IMR-90 (cell line): Measurements from ENCODE around the gene KTN1.

Experiments used
- BHLHE40 ChIP-seq: fragments of 150-350 bp; IDR thresholded peaks from 2 replicates; pipeline ENCODE4 v1.6.1; 2016; ENCODE audit warnings: mild to moderate bottlenecking, low read depth, low read length
- CEBPB ChIP-seq: IDR thresholded peaks from 2 replicates; pipeline ENCODE4 v1.6.1; 2012; ENCODE audit warnings: low read depth, low read length, improper control_type of control experiment
- CHD1 ChIP-seq: IDR thresholded peaks from 2 replicates; pipeline ENCODE4 v1.6.1; 2012; ENCODE audit warnings: low read depth, low read length, improper control_type of control experiment
- CTCF ChIP-seq: conservative IDR thresholded peaks from 2 replicates; pipeline ENCODE4 v1.5.1; 2012; ENCODE audit warnings: mild to moderate bottlenecking, low read depth, low read length, improper control_type of control experiment
- ELK1 ChIP-seq: fragments of 150-350 bp; IDR thresholded peaks from 2 replicates; pipeline ENCODE4 v1.6.1; 2016; ENCODE audit warnings: low read depth, mild to moderate bottlenecking, low read length, moderate library complexity, borderline replicate concordance
- FOS ChIP-seq: fragments of 150-350 bp; IDR thresholded peaks from 2 replicates; pipeline ENCODE4 v1.6.1; 2016; ENCODE audit warnings: low read depth, low read length
- MAFK ChIP-seq: IDR thresholded peaks from 2 replicates; pipeline ENCODE4 v1.6.1; 2012; ENCODE audit warnings: low read depth, low read length, improper control_type of control experiment
- MXI1 ChIP-seq: IDR thresholded peaks from 2 replicates; pipeline ENCODE4 v1.6.1; 2012; ENCODE audit warnings: low read depth, mild to moderate bottlenecking, low read length, moderate library complexity, borderline replicate concordance
- NFE2L2 ChIP-seq: fragments of 150-350 bp; IDR thresholded peaks from 2 replicates; pipeline ENCODE4 v1.6.1; 2016; ENCODE audit warnings: low read depth, mild to moderate bottlenecking, low read length
- POLR2A ChIP-seq: IDR thresholded peaks from 2 replicates; pipeline ENCODE4 v1.6.1; 2012; ENCODE audit warnings: mild to moderate bottlenecking, low read depth, low read length
- RAD21 ChIP-seq: IDR thresholded peaks from 2 replicates; pipeline ENCODE4 v1.6.1; 2012; ENCODE audit warnings: low read length, improper control_type of control experiment
- RFX5 ChIP-seq: IDR thresholded peaks from 2 replicates; pipeline ENCODE4 v1.8.0; 2012; ENCODE audit warnings: low read depth, mild to moderate bottlenecking, low read length, moderate library complexity
- SMC3 ChIP-seq: fragments of 150-350 bp; IDR thresholded peaks from 2 replicates; pipeline ENCODE4 v1.6.1; 2016; ENCODE audit warnings: low read depth, mild to moderate bottlenecking, antibody characterized with exemption, low read length, moderate library complexity
- USF2 ChIP-seq: fragments of 150-350 bp; IDR thresholded peaks from 2 replicates; pipeline ENCODE4 v1.6.1; 2017; ENCODE audit warnings: mild to moderate bottlenecking, antibody characterized with exemption, low read length, low read depth

- TF ChIP-seq RAD21 (no peak), CTCF (no peak), CHD1 (no peak), POLR2A (no peak), USF2 (no peak), SMC3 (no peak), MXI1 (no peak), NFE2L2 (no peak), BHLHE40 (no peak), RFX5 (no peak), CEBPB (no peak), ELK1 (no peak), MAFK (no peak), FOS (no peak)
Observed at GRCh38 chr14:55645145-55645544, 65.1 kb downstream of the KTN1 start.
